D721Med (cell line): ENCODE data around the gene ELOVL5.
"Not testable (repeated sequence)": the region's sequence is repeated elsewhere in the genome, so short reads cannot be mapped to it uniquely, and the experiment has no call there.

Experiments used
- DNase-seq: peaks from one replicate; pipeline ENCODE4 v3.0.0; 2011; ENCODE audit warnings: low spot score; ENCODE audit not compliant: insufficient read length
- FAIRE-seq: peaks from 2 replicates; lab custom pipeline; 2011; peaks lifted over from hg19 to GRCh38; lab: Jason Lieb, UNC
- TF ChIP-seq, protein P1 (sequence below): IDR thresholded peaks from 2 replicates; pipeline ENCODE4 v1.5.1; 2012; ENCODE audit warnings: mild to moderate bottlenecking, control low read depth; ENCODE audit not compliant: insufficient read depth; ENCODE audit errors: missing control alignments

ELOVL5 gene

DNA sequence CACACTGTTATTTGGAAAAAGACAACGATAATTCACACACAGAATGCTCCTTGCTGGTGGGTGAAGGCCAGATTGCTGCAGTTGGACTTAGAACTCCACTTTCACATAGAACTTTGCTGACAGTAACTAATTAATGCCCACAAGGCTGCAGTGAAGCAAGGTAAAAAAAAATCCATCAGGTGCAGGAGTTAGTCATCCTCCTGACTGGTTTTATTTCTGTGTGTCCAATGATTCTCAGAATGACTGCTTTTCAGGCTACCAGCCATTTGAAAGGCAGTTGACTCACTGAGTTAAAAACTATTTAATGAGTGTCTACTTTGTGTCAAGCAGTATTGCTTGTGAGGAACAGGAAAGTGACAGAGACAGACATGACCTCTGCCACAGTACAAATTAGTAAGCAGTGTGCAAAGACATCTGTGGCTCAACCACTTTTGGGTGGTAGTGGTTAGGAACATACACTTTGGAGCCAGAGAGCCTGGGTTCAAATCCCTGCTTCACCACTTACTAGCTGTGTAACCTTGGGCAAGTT lies 41.9 kb downstream of the ELOVL5 start:
- TF ChIP-seq, protein P1, sequence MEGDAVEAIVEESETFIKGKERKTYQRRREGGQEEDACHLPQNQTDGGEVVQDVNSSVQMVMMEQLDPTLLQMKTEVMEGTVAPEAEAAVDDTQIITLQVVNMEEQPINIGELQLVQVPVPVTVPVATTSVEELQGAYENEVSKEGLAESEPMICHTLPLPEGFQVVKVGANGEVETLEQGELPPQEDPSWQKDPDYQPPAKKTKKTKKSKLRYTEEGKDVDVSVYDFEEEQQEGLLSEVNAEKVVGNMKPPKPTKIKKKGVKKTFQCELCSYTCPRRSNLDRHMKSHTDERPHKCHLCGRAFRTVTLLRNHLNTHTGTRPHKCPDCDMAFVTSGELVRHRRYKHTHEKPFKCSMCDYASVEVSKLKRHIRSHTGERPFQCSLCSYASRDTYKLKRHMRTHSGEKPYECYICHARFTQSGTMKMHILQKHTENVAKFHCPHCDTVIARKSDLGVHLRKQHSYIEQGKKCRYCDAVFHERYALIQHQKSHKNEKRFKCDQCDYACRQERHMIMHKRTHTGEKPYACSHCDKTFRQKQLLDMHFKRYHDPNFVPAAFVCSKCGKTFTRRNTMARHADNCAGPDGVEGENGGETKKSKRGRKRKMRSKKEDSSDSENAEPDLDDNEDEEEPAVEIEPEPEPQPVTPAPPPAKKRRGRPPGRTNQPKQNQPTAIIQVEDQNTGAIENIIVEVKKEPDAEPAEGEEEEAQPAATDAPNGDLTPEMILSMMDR = no peak
- DNase-seq (no peak), FAIRE-seq (no peak)

DNA sequence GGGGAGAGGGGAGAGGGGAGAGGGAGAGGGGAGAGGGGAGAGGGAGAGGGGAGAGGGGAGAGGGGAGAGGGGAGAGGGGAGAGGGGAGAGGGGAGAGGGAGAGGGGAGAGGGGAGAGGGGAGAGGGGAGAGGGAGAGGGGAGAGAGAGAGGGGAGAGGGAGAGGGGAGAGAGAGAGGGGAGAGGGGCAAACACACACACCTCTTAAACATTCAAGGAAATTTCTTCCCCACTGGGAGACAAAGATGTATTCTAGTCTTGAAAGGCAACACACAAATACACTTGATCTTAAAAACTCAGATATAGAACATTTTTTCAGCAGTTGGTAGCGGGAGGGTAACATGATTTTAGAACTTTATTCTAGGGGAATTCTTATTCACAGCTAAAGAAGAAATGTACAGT lies 42.5 kb downstream of the ELOVL5 start:
- not testable (repeated sequence) for DNase-seq, FAIRE-seq

DNA sequence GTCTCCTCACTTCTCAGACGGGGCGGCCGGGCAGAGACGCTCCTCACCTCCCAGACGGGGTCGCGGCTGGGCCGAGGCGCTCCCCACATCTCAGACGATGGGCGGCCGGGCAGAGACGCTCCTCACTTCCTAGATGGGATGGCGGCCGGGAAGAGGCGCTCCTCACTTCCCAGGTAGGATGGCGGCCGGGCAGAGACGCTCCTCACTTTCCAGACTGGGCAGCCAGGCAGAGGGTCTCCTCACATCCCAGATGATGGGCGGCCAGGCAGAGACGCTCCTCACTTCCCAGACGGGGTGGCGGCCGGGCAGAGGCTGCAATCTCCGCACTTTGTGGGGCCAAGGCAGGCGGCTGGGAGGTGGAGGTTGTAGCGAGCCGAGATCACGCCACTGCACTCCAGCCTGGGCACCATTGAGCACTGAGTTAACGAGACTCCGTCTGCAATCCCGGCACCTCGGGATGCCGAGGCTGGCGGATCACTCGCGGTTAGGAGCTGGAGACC lies 43.2 kb downstream of the ELOVL5 start:
- DNase-seq, FAIRE-seq: not testable (repeated sequence)

DNA sequence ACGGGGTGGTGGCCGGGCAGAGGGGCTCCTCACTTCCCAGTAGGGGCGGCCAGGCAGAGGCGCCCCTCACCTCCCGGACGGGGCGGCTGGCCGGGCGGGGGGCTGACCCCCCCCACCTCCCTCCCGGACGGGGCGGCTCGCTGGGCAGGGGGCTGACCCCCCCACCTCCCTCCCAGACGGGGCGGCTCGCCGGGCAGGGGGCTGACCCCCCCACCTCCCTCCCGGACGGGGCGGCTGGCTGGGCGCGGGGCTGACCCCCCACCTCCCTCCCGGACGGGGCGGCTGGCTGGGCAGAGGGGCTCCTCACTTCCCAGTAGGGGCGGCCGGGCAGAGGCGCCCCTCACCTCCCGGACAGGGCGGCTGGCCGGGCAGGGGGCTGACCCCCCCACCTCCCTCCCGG lies 43.8 kb downstream of the ELOVL5 start:
- FAIRE-seq, DNase-seq: not testable (repeated sequence)

DNA sequence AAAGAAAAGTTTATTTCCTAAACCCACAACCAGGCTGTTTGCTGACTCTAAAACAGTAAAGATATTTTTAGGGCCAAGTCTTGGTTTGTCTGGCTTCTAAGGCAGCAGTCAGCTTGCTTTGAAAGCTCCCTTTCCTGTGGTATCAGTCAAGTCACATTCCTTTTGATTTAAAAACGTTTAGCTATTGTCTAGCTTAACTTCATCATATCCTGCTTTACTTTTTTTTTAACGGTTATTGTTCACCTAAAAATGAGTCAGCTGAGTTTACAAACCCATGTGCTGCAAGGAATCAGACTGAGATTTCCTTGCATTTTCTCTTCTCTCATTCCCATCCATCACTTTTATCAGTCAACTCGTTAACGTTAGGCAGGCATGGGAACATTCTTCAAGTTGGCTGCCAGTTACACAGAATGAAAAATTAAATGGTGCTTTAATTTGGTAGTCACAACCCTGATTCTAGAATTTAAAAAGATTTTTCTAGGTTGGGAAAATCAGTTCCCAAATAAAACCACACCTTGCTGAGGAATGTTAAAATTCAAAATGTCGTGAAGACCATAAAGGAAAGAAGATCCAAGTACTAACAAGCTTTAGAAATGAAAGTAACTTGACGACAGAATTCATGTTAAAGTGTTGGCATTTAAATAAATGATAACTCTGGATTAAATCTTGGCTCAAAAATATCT lies 45.9 kb downstream of the ELOVL5 start:
- TF ChIP-seq, protein P1 = no peak
- no peak for FAIRE-seq
- no peak for DNase-seq

DNA sequence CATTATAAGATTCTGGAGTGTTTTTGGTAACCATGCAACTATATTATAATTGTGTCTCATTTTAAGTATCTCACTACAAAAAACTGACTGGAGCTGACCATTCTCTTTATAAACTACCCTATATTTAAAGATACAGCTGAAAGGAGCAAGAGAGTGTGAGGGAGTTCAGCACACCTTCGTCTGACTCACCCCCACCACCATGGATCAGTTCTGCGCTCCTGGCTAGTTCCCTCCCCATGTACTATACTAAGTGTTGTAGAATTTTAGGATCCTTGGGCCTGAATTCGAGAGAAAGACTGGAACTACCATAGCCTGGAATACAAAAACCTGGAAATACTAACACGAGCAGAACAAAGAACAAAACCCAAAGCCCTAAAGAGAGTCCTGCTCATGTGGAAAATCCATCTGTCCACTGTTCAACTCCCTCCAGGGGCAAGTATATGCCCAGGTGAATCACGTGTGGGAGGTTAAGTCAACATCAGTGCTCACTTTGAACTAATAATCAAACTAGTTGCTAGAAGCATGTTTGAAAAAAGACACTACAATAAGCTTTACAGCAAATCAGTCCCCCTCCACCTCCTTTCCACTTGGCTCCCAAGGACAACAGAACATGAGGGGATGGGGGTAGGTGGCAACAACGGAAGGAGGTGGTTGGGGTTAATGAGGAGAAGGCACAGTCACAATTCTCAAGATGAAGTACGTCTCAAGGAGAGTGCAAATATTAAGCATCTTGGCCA lies 46.8 kb downstream of the ELOVL5 start:
- no peak for FAIRE-seq
- TF ChIP-seq, protein P1 = no peak
- no peak for DNase-seq

DNA sequence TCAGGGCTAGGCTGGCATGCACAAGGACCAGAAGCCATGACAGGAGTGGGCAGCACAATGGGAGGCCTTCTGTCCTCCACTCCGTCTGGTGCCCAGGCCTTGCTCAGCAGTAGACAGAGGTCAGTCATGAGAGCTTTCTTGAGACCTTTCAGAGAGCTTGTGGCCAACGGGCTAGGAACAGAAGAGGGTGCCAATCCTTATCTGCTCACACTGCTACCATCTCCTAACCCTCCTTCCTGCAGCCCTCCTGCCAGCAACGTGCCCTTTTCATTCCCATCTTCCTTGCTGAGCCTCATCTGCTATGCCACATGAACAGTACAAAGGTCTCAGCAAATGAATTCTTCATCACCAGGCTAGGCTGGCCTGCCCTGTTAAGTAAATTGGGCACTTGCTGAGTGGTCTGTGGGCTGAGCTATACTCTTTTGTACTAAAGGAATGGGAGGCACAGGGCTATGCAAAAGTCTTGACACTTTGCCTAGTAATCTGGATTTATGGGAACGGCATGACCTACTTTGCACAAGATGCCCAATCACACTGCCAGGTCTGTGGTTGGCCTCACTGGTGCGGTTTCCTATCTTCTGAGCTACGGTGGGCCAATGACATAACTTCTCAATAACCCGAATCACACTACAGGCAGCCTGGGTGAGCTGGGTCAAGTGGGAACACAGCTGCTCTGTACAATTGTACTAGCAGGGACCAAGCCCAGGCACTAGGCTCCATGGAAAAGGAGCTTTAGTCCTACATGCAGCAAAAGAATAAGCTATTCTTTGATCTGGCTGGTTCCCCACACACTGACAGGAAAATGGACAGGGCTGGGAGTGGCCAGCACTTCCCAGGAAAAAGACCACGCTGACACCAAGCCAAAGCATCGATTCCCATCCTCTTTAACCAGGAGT lies 47.8 kb downstream of the ELOVL5 start:
- TF ChIP-seq, protein P1 = no peak
- no peak for FAIRE-seq
- DNase-seq = no peak

DNA sequence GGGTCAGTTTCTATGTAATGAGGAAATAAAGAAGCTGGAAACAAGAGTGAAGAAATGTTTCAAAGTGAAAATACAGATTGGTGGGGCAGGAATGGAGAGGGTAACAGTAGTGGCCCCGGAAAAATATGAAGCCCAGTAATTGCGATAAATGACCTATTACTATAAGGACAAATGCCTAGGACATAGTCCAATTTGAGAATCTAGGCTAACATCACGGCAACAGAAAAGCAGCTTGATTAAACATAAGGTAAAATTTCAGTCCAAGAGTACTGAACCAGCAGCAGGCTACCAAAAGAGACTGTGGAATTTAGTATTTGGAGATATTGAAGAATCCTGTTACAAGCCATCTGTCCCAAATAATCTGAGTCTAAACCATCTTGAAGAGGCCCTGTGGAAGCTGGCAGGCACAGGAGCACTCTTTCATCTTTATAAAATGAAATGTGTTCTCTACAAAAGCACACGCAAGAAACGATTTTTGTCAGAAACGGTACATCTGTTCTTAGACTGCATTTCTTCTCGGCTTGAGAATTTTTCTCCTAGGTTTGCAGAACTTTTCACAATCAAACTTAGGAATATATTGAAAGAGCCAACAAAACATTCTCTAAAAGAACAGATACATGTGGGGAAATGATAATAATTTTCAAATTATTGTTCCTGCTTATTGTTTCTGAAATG lies 49.3 kb downstream of the ELOVL5 start:
- TF ChIP-seq, protein P1 = no peak

More for the DNA sequence above, 49.3 kb downstream of the ELOVL5 start:
- FAIRE-seq (no peak), DNase-seq (no peak)
